Gastrocnemius medialis (tissue), 4 donors: ENCODE results near the gene SNX21.

Experiments
- POLR2A ChIP-seq, 2 donors: fragments of 450-650 bp; IDR thresholded peaks; one replicate each; pipeline ENCODE4 v1.6.1; 2017; ENCODE audit warnings: antibody characterized with exemption in 2 of 2, mild to moderate bottlenecking in 2 of 2, moderate library complexity in 2 of 2
- TF ChIP-seq, protein P1 (sequence below), 5 experiments: fragments of 450-650 bp in 3 of 5; fragments of 200-600 bp in 2 of 5; sonication (generic) in 2 of 5; IDR thresholded peaks in 4 of 5; conservative IDR thresholded peaks in 1 of 5; 1 replicate in 4 of 5; 2 replicates in 1 of 5; pipeline ENCODE4 v1.5.1; 2016 to 2019; ENCODE audit warnings: antibody characterized with exemption in 5 of 5, mild to moderate bottlenecking in 3 of 5, moderate library complexity in 3 of 5

- TF ChIP-seq, protein P1, sequence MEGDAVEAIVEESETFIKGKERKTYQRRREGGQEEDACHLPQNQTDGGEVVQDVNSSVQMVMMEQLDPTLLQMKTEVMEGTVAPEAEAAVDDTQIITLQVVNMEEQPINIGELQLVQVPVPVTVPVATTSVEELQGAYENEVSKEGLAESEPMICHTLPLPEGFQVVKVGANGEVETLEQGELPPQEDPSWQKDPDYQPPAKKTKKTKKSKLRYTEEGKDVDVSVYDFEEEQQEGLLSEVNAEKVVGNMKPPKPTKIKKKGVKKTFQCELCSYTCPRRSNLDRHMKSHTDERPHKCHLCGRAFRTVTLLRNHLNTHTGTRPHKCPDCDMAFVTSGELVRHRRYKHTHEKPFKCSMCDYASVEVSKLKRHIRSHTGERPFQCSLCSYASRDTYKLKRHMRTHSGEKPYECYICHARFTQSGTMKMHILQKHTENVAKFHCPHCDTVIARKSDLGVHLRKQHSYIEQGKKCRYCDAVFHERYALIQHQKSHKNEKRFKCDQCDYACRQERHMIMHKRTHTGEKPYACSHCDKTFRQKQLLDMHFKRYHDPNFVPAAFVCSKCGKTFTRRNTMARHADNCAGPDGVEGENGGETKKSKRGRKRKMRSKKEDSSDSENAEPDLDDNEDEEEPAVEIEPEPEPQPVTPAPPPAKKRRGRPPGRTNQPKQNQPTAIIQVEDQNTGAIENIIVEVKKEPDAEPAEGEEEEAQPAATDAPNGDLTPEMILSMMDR (IDR thresholded peaks at IDR 0.05 in 4 of 5, conservative IDR thresholded peaks at IDR 0.05 in 1 of 5) = no peak
- TF ChIP-seq POLR2A (IDR thresholded peaks at IDR 0.05) = no peak
These were observed 40.0 kb downstream of the SNX21 start for GRCh38 chr20:45873409-45874103.
